A673 (cell line): ENCODE results near the gene FDXR.

Experiments used
- CTCF ChIP-seq: fragments of 300-800, 200-600 bp; sonication (generic); conservative IDR thresholded peaks from 2 replicates; pipeline ENCODE4 v1.5.1; 2017; ENCODE audit warnings: low read depth, mild to moderate bottlenecking, antibody characterized with exemption, low read length, moderate library complexity, mixed read lengths
- EZH2 ChIP-seq: fragments of 200-600 bp; sonication (generic); IDR thresholded peaks from 2 replicates; pipeline ENCODE4 v1.6.1; 2017; ENCODE audit warnings: borderline replicate concordance, low read depth, mild to moderate bottlenecking, mixed read lengths, antibody characterized with exemption, low read length; ENCODE audit not compliant: poor library complexity, severe bottlenecking

DNA sequence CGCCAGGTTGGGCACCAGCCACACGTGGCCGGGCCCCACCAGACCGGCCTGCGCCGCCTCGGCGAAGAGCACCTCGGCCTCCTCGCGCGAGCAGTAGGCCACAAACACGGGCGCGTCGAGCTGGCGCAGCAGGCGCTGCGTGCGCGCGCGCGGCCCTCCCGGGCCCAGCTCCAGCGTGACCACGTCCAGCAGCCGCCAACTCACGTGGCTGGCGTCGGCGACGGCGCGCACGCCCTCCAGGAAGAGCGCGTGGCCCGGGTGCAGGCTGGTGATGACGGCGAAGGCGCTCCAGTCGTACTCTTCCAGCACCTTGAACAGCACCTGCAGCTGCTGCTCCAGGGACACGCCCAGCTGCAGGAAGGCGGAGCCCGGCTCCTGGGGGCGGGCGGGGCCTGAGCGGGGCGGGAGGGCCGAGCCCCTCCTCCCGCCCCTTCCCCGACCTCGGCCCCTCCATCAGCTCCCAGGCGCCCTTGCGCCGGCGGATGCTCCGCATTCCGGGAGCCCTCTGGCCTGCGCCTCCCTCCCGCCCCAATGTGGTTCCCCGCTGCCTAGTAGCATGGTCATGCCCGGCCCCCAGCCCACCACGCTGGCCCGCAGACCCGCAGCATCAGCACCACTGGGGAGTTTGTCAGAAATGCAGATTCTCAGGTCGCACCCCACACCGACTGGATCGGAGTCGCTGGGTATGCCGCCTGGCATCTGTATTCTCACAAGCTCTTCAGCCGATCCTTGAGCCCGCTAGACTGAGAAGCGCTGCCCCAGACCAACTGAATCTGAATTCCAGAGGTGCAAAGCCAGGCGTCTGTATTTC lies 20.4 kb downstream of the FDXR start:
- no peak for TF ChIP-seq CTCF
- TF ChIP-seq EZH2 = no peak
